HEK293 (cell line): ENCODE results near the gene RPS6KA3.

ENCODE experiments used
- CTCF ChIA-PET: fragments of 350-600 bp; formaldehyde crosslinking; extraction: SDS; loops from one replicate; lab custom pipeline; 2021; ENCODE audit warnings: antibody characterized with exemption; lab: Yijun Ruan, JAX
- POLR2A ChIA-PET: fragments of 300-600 bp; formaldehyde crosslinking; extraction: SDS; loops from one replicate; lab custom pipeline; 2020; ENCODE audit warnings: antibody characterized with exemption, inconsistent platforms; lab: Yijun Ruan, JAX
- H3K27ac ChIP-seq: fragments of 200-500 bp; sonication (Bioruptor generic); 2 replicates; pipeline ENCODE4 v1.5.1; 2014; ENCODE audit warnings: low read depth, low read length, control low read depth, inconsistent platforms; ENCODE audit errors: extremely low read depth
- H3K36me3 ChIP-seq, 2 experiments: fragments of 200-500 bp in 1 of 2; sonication (Bioruptor generic) in 1 of 2; 1 replicate in 1 of 2; 2 replicates in 1 of 2; pipeline ENCODE4 v1.5.1; 2014 to 2017; ENCODE audit warnings: inconsistent platforms in 2 of 2, low read length in 2 of 2; ENCODE audit not compliant: control insufficient read depth in 2 of 2, insufficient read depth in 1 of 2
- H3K4me1 ChIP-seq: fragments of 200-500 bp; sonication (Bioruptor generic); 2 replicates; pipeline ENCODE4 v1.5.1; 2014; ENCODE audit warnings: mild to moderate bottlenecking, low read length, inconsistent platforms; ENCODE audit not compliant: control insufficient read depth, insufficient read depth
- H3K4me3 ChIP-seq: 2 replicates; pipeline ENCODE4 v1.5.1; 2011; ENCODE audit warnings: low read depth, mild to moderate bottlenecking, control low read depth, low read length, moderate library complexity
- H3K9me3 ChIP-seq: fragments of 200-500 bp; sonication (Bioruptor generic); 2 replicates; pipeline ENCODE4 v1.5.1; 2014; ENCODE audit warnings: low read depth, low read length, inconsistent platforms; ENCODE audit not compliant: control insufficient read depth, insufficient read depth
- GFI1B ChIP-seq: fragments of 450-650 bp; formaldehyde crosslinking; IDR thresholded peaks from 2 replicates; pipeline ENCODE4 v1.5.1; 2016; ENCODE audit warnings: missing biosample characterization, missing genetic modification characterization
- GLIS1 ChIP-seq: fragments of 450-650 bp; formaldehyde crosslinking; IDR thresholded peaks from 2 replicates; pipeline ENCODE4 v1.5.1; 2016; ENCODE audit warnings: missing biosample characterization, missing genetic modification characterization
- GLIS2 ChIP-seq: fragments of 450-650 bp; formaldehyde crosslinking; IDR thresholded peaks from 2 replicates; pipeline ENCODE4 v1.5.1; 2016; ENCODE audit warnings: missing biosample characterization, missing genetic modification characterization
- HOXC10 ChIP-seq: sonication (generic); formaldehyde crosslinking; IDR thresholded peaks from 2 replicates; pipeline ENCODE4 v1.8.1; 2023; ENCODE audit warnings: mild to moderate bottlenecking, missing genetic modification reagents
- TRIM28 ChIP-seq: IDR thresholded peaks from 2 replicates; pipeline ENCODE4 v1.6.1; 2011; ENCODE audit warnings: low read length, control low read depth, borderline replicate concordance
- ZBTB20 ChIP-seq: fragments of 450-650 bp; formaldehyde crosslinking; IDR thresholded peaks from 2 replicates; pipeline ENCODE4 v1.5.1; 2016; ENCODE audit warnings: missing biosample characterization, missing genetic modification characterization
- ZBTB8A ChIP-seq: fragments of 450-650 bp; formaldehyde crosslinking; IDR thresholded peaks from 2 replicates; pipeline ENCODE4 v1.5.1; 2016; ENCODE audit warnings: missing biosample characterization, missing genetic modification characterization
- ZFHX2 ChIP-seq: fragments of 450-650 bp; formaldehyde crosslinking; conservative IDR thresholded peaks from 2 replicates; pipeline ENCODE4 v1.5.1; 2016; ENCODE audit warnings: missing biosample characterization, missing genetic modification characterization
- ZNF2 ChIP-seq: fragments of 450-650 bp; formaldehyde crosslinking; IDR thresholded peaks from 2 replicates; pipeline ENCODE4 v1.5.1; 2016; ENCODE audit warnings: missing biosample characterization, missing genetic modification characterization
- ZNF530 ChIP-seq: fragments of 450-650 bp; formaldehyde crosslinking; IDR thresholded peaks from 2 replicates; pipeline ENCODE4 v1.5.1; 2016; ENCODE audit warnings: low read depth, missing biosample characterization, missing genetic modification characterization
- ZNF571 ChIP-seq: fragments of 450-650 bp; formaldehyde crosslinking; IDR thresholded peaks from 2 replicates; pipeline ENCODE4 v1.5.0; 2017; ENCODE audit warnings: missing biosample characterization, missing genetic modification characterization
- ZNF626 ChIP-seq: fragments of 450-650 bp; sonication (Bioruptor Pico); formaldehyde crosslinking; IDR thresholded peaks from 2 replicates; pipeline ENCODE4 v1.5.1; 2018; ENCODE audit warnings: missing biosample characterization, missing genetic modification characterization, inconsistent platforms
- TF ChIP-seq, protein P1 (sequence below): fragments of 450-650 bp; formaldehyde crosslinking; IDR thresholded peaks from 2 replicates; pipeline ENCODE4 v1.5.1; 2017; ENCODE audit warnings: missing biosample characterization, missing genetic modification characterization
- TF ChIP-seq, protein P2 (sequence below): sonication (generic); formaldehyde crosslinking; IDR thresholded peaks from 2 replicates; pipeline ENCODE4 v1.8.1; 2022; ENCODE audit warnings: mild to moderate bottlenecking, moderate library complexity, missing genetic modification reagents
- TF ChIP-seq, protein P3 (sequence below): fragments of 450-650 bp; formaldehyde crosslinking; optimal IDR thresholded peaks from 2 replicates; pipeline ENCODE3; 2016; ENCODE audit warnings: missing biosample characterization, mild to moderate bottlenecking, missing genetic modification characterization
- TF ChIP-seq, protein P4 (sequence below): fragments of 450-650 bp; formaldehyde crosslinking; IDR thresholded peaks from 2 replicates; pipeline ENCODE4 v1.5.1; 2016; ENCODE audit warnings: missing biosample characterization, missing genetic modification characterization, low read depth

The RPS6KA3 gene

DNA sequence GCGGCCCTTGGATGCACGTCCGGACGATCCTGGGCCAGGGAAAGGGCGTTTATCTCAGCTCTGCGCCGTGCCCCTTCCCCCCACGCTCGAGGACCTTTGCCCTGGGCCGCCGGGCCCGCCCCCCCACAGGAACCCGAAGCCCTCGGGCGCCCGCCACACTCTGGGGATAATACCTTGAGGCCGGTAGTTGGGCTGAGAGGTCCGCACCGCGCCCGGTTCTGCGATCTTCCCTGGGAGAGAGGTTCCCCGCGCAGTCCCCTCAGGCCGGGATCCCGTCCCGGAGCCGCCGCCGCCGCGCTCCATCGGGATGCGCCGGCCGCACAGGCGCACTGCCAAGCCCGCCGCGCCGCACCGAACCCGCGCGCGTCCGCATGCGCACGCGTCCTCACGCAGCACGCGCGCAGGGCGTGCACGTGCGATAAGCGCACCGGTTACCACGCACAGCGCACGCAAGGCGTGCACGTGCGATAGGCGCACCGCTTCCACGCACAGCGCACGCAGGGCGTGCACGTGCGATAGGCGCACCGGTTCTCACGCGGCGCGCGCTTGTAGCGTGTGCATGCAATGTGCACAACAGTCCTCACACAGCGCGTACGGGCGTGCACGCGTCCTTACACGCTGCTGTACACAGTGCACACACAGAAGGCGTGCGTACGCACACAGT is 150.0 kb downstream of the RPS6KA3 start, which contains the start of gene MAP7D2:
TSS of gene MAP7D2 (minus strand) at position 331 of the 664 bp plus-strand sequence. CDS start at position 303, 28 bp downstream.
- no peaks in the 10 kb centered on the region for H3K9me3 ChIP-seq
- no peaks in the 10 kb centered on the region for H3K36me3 ChIP-seq
- H3K4me1 ChIP-seq = peaks cover 3% of the 10 kb centered on the region; the same call in 1 of the 2 replicates
- H3K4me3 ChIP-seq = peak within 1 kb of the TSS; percentile 35
- H3K27ac ChIP-seq = no peak within 1 kb of the TSS
- ChIA-PET POLR2A (no interaction called here), CTCF (no interaction called here)
- TF ChIP-seq, protein P1, sequence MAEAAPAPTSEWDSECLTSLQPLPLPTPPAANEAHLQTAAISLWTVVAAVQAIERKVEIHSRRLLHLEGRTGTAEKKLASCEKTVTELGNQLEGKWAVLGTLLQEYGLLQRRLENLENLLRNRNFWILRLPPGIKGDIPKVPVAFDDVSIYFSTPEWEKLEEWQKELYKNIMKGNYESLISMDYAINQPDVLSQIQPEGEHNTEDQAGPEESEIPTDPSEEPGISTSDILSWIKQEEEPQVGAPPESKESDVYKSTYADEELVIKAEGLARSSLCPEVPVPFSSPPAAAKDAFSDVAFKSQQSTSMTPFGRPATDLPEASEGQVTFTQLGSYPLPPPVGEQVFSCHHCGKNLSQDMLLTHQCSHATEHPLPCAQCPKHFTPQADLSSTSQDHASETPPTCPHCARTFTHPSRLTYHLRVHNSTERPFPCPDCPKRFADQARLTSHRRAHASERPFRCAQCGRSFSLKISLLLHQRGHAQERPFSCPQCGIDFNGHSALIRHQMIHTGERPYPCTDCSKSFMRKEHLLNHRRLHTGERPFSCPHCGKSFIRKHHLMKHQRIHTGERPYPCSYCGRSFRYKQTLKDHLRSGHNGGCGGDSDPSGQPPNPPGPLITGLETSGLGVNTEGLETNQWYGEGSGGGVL = 0 out of 2 replicates have a peak, but pooled peaks have one; percentile 22
- TF ChIP-seq TRIM28 (peak; percentile 54; the same call in 1 of the 2 replicates), GLIS1 (tag by site-specific recombination) (no peak), HOXC10 (0 out of 2 replicates have a peak, but pooled peaks have one; percentile 53), GFI1B (tag by site-specific recombination) (no peak), ZNF626 (tag by site-specific recombination) (no peak), ZNF2 (tag by site-specific recombination) (0 out of 2 replicates have a peak, but pooled peaks have one; percentile 40), GLIS2 (tag by site-specific recombination) (0 out of 2 replicates have a peak, but pooled peaks have one; percentile 17), ZNF530 (tag by site-specific recombination) (no peak), ZFHX2 (tag by site-specific recombination) (peak; percentile 29; the same call in 1 of the 2 replicates)
- TF ChIP-seq, protein P2, sequence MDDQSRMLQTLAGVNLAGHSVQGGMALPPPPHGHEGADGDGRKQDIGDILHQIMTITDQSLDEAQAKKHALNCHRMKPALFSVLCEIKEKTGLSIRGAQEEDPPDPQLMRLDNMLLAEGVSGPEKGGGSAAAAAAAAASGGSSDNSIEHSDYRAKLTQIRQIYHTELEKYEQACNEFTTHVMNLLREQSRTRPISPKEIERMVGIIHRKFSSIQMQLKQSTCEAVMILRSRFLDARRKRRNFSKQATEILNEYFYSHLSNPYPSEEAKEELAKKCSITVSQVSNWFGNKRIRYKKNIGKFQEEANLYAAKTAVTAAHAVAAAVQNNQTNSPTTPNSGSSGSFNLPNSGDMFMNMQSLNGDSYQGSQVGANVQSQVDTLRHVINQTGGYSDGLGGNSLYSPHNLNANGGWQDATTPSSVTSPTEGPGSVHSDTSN (CRISPR knock-in tag) = peak; percentile 69; the same call in 1 of the 2 replicates
- TF ChIP-seq, protein P3, sequence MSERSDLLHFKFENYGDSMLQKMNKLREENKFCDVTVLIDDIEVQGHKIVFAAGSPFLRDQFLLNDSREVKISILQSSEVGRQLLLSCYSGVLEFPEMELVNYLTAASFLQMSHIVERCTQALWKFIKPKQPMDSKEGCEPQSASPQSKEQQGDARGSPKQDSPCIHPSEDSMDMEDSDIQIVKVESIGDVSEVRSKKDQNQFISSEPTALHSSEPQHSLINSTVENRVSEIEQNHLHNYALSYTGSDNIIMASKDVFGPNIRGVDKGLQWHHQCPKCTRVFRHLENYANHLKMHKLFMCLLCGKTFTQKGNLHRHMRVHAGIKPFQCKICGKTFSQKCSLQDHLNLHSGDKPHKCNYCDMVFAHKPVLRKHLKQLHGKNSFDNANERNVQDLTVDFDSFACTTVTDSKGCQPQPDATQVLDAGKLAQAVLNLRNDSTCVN (tag by site-specific recombination) = peak; percentile 56
- TF ChIP-seq, protein P4, sequence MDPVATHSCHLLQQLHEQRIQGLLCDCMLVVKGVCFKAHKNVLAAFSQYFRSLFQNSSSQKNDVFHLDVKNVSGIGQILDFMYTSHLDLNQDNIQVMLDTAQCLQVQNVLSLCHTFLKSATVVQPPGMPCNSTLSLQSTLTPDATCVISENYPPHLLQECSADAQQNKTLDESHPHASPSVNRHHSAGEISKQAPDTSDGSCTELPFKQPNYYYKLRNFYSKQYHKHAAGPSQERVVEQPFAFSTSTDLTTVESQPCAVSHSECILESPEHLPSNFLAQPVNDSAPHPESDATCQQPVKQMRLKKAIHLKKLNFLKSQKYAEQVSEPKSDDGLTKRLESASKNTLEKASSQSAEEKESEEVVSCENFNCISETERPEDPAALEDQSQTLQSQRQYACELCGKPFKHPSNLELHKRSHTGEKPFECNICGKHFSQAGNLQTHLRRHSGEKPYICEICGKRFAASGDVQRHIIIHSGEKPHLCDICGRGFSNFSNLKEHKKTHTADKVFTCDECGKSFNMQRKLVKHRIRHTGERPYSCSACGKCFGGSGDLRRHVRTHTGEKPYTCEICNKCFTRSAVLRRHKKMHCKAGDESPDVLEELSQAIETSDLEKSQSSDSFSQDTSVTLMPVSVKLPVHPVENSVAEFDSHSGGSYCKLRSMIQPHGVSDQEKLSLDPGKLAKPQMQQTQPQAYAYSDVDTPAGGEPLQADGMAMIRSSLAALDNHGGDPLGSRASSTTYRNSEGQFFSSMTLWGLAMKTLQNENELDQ (tag by site-specific recombination) = no peak

DNA sequence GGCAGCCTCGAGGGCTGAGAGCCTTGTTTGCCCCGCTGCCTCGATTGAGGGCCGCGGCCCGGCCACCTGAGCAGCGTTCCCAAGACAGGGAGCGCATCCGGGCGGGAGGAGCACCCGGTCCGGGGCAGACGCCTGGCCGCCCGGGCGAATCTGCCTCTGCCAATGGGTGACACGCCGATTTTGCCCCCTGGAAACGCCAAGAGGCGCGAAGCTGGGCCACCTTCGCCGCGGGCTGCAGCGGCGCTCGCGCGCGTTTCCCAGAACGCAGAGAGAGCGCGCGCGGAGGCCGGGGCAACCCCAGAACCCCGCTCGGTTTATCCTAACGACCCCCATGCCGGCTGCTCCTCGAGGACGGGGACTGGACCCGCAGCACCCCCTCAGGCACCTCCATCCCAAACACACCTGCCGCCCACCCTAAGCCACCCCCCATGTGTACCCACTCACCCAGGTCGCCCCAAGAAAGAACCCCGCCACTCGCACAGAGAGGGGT is 150.6 kb downstream of the RPS6KA3 start:
- TF ChIP-seq ZNF571 (tag by site-specific recombination) = no peak
- TF ChIP-seq GLIS1 (tag by site-specific recombination) = 0 out of 2 replicates have a peak, but pooled peaks have one; percentile 9
- TF ChIP-seq ZBTB8A (tag by site-specific recombination) = peak; percentile 77
- TF ChIP-seq GLIS2 (tag by site-specific recombination) = peak; percentile 39; the same call in 1 of the 2 replicates
- peak; percentile 62 for TF ChIP-seq ZBTB20 (tag by site-specific recombination)
- ChIA-PET CTCF (no interaction called here), POLR2A (no interaction called here)
- peaks cover 3% of the 10 kb centered on the region; the same call in 1 of the 2 replicates for H3K4me1 ChIP-seq
- H3K27ac ChIP-seq = no peak overlapping the region
- H3K36me3 ChIP-seq = no peaks in the 10 kb centered on the region
- H3K9me3 ChIP-seq = no peaks in the 10 kb centered on the region
- H3K4me3 ChIP-seq = peak overlapping the region; percentile 35
